Measurements from ENCODE around the gene HOXB7. TPM values are rescaled to one million over a fixed set of nuclear protein-coding genes. Genes with fewer than 3 reads are reported as not detected.

The HOXB7 gene
- polyA plus RNA-seq, 3 donors = not detected

DNA sequence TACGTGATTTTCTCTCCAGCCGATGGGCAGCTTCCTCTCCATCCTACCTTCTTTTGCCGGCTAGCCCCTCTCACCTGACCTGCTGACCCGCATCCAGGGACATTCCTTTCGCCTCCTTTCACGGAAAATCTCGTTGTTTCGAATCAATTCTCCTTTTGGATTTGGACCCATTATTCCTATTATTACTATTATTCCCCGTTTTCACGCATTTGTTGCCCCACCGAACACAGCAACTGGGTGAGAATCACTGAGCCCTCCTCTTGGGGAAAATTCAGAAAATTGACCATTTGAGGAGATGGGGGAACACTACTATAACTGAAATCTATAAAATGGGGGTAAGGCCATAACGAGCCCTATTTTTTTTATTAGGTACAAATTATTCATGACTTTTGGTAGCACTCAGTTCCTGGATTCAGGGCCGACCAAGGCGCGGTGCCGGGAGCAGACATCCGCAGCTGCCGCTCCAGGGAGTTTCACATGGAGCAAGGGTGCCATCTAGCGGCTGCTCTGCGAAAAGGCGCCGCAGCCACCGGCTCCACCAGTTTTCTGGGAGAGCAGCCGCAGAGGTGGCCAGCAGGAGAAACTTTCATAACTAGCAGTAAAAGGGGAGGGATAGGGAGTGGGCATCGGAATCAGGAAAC, 7.6 kb upstream of the HOXB7 start:
- intact Hi-C loops (cut with micrococcal nuclease) = loop anchor here in 1 of 2 donors (5.0 kb wide), 2 partner anchors 281 to 591 kb away; no protein-coding TSS in a partner anchor
- Histone ChIP-seq H4K20me1 (ENCODE audit: insufficient read depth, low read length) (no peaks in the 10 kb centered on the region), H3K27ac (ENCODE audit: low read depth in 1 of 2, low read length in 2 of 2) (no peak overlapping the region), H3K4me3 (replicated peaks in 1 of 3; ENCODE audit: low read depth in 2 of 3, low read length in 3 of 3) (no peak overlapping the region), H3K4me2 (replicated peaks; ENCODE audit: extremely low read depth, low read length, poor library complexity, severe bottlenecking) (no peak overlapping the region), H3K9ac (ENCODE audit: insufficient read depth, low read length, poor library complexity, severe bottlenecking) (no peak overlapping the region), H3K4me1 (ENCODE audit: control insufficient read depth in 1 of 2, insufficient read depth in 2 of 2, low read length in 2 of 2) (peaks cover 4 to 7% of the 10 kb centered on the region in 2 donors), H3K9me3 (replicated peaks in 1 of 2; ENCODE audit: control insufficient read depth in 1 of 2, insufficient read depth in 1 of 2, low read length in 2 of 2) (peaks cover 4 to 47% of the 10 kb centered on the region in 2 donors), H3K79me2 (ENCODE audit: insufficient read depth, low read length) (no peaks in the 10 kb centered on the region), H2AFZ (ENCODE audit: insufficient read depth, low read depth, low read length, poor library complexity, severe bottlenecking) (no peak overlapping the region), H3K36me3 (replicated peaks in 1 of 2; ENCODE audit: control insufficient read depth in 1 of 2, insufficient read depth in 2 of 2, low read length in 2 of 2) (no peaks in the 10 kb centered on the region), H3K27me3 (ENCODE audit: control insufficient read depth in 2 of 2, insufficient read depth in 2 of 2, low read length in 2 of 2) (peaks cover 86 to 100% of the 10 kb centered on the region in 2 donors)
- peak; percentile 68 to 75 (median 70) for DNase-seq
- peaks cover 13% of the 10 kb centered on the region for H3K4me1 Mint-ChIP-seq
- H3K27ac Mint-ChIP-seq = no peak overlapping the region
- TF ChIP-seq, protein P1, sequence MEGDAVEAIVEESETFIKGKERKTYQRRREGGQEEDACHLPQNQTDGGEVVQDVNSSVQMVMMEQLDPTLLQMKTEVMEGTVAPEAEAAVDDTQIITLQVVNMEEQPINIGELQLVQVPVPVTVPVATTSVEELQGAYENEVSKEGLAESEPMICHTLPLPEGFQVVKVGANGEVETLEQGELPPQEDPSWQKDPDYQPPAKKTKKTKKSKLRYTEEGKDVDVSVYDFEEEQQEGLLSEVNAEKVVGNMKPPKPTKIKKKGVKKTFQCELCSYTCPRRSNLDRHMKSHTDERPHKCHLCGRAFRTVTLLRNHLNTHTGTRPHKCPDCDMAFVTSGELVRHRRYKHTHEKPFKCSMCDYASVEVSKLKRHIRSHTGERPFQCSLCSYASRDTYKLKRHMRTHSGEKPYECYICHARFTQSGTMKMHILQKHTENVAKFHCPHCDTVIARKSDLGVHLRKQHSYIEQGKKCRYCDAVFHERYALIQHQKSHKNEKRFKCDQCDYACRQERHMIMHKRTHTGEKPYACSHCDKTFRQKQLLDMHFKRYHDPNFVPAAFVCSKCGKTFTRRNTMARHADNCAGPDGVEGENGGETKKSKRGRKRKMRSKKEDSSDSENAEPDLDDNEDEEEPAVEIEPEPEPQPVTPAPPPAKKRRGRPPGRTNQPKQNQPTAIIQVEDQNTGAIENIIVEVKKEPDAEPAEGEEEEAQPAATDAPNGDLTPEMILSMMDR (IDR thresholded peaks at IDR 0.05) = peak; percentile 98
- H3K9me3 Mint-ChIP-seq = peaks cover 0 to 23% (median 7%) of the 10 kb centered on the region in 7 donors
- WGBS (ENCODE audit: insufficient coverage) = 4% methylated on average over 20 of the region's 25 CpGs
- peak overlapping the region in 1 of 2 donors; percentile 84 for H3K4me3 Mint-ChIP-seq
- peaks cover 99 to 100% (median 99%) of the 10 kb centered on the region in 3 donors for H3K27me3 Mint-ChIP-seq (ENCODE audit: low read depth in 3 of 3)
- H3K36me3 Mint-ChIP-seq = peaks cover 3 to 7% of the 10 kb centered on the region in 2 donors

- Histone ChIP-seq H3K9me3 (replicated peaks in 1 of 2; ENCODE audit: control insufficient read depth in 1 of 2, insufficient read depth in 1 of 2, low read length in 2 of 2) (peaks cover 4 to 46% of the 10 kb centered on the region in 2 donors), H3K27me3 (ENCODE audit: control insufficient read depth in 2 of 2, insufficient read depth in 2 of 2, low read length in 2 of 2) (peaks cover 83 to 99% of the 10 kb centered on the region in 2 donors), H3K4me2 (replicated peaks; ENCODE audit: extremely low read depth, low read length, poor library complexity, severe bottlenecking) (no peak overlapping the region), H2AFZ (ENCODE audit: insufficient read depth, low read depth, low read length, poor library complexity, severe bottlenecking) (no peak overlapping the region), H3K9ac (ENCODE audit: insufficient read depth, low read length, poor library complexity, severe bottlenecking) (no peak overlapping the region), H3K79me2 (ENCODE audit: insufficient read depth, low read length) (no peaks in the 10 kb centered on the region), H4K20me1 (ENCODE audit: insufficient read depth, low read length) (no peaks in the 10 kb centered on the region), H3K36me3 (replicated peaks in 1 of 2; ENCODE audit: control insufficient read depth in 1 of 2, insufficient read depth in 2 of 2, low read length in 2 of 2) (no peaks in the 10 kb centered on the region), H3K4me3 (replicated peaks in 1 of 3; ENCODE audit: low read depth in 2 of 3, low read length in 3 of 3) (no peak overlapping the region), H3K27ac (ENCODE audit: low read depth in 1 of 2, low read length in 2 of 2) (no peak overlapping the region), H3K4me1 (ENCODE audit: control insufficient read depth in 1 of 2, insufficient read depth in 2 of 2, low read length in 2 of 2) (peaks cover 9 to 14% of the 10 kb centered on the region in 2 donors)
- Mint-ChIP-seq H3K9me3 (peaks cover 0 to 26% (median 8%) of the 10 kb centered on the region in 7 donors), H3K27me3 (ENCODE audit: low read depth in 3 of 3) (peaks cover 97 to 99% (median 97%) of the 10 kb centered on the region in 3 donors), H3K27ac (peak overlapping the region in 1 of 7 donors; percentile 66), H3K4me3 (peak overlapping the region in 1 of 2 donors; percentile 84), H3K36me3 (peaks cover 3 to 9% of the 10 kb centered on the region in 2 donors), H3K4me1 (peaks cover 18% of the 10 kb centered on the region)
- no peak for DNase-seq
- 8% methylated on average over 40 of the region's 43 CpGs for WGBS (ENCODE audit: insufficient coverage)
- TF ChIP-seq, protein P1 (IDR thresholded peaks at IDR 0.05) = no peak
- intact Hi-C loops (cut with micrococcal nuclease) = loop anchor here in 1 of 2 donors (5.0 kb wide), 2 partner anchors 280 to 590 kb away; no protein-coding TSS in a partner anchor
Measured at GRCh38 chr17:48617471-48618255, 6.8 kb upstream of the HOXB7 start.

Measured in CD14-positive monocyte (primary cell).